ES-I3 (cell line): Measurements from ENCODE around the gene TCL1B.

ENCODE experiments used
- H3K36me3 ChIP-seq: 2 replicates; pipeline ENCODE4 v1.6.1; 2013; ENCODE audit warnings: mild to moderate bottlenecking, low read length, control low read depth, moderate library complexity; ENCODE audit not compliant: insufficient read depth
- H3K4me1 ChIP-seq: 2 replicates; pipeline ENCODE4 v1.6.1; 2013; ENCODE audit warnings: mild to moderate bottlenecking, control low read depth, low read length; ENCODE audit not compliant: insufficient read depth
- H3K9ac ChIP-seq: 2 replicates; pipeline ENCODE4 v1.6.1; 2013; ENCODE audit warnings: low read depth, mild to moderate bottlenecking, low read length, moderate library complexity
- H3K9me3 ChIP-seq: 2 replicates; pipeline ENCODE4 v1.6.1; 2013; ENCODE audit warnings: mild to moderate bottlenecking, low read length, moderate library complexity; ENCODE audit not compliant: control insufficient read depth, insufficient read depth

The TCL1B gene

DNA sequence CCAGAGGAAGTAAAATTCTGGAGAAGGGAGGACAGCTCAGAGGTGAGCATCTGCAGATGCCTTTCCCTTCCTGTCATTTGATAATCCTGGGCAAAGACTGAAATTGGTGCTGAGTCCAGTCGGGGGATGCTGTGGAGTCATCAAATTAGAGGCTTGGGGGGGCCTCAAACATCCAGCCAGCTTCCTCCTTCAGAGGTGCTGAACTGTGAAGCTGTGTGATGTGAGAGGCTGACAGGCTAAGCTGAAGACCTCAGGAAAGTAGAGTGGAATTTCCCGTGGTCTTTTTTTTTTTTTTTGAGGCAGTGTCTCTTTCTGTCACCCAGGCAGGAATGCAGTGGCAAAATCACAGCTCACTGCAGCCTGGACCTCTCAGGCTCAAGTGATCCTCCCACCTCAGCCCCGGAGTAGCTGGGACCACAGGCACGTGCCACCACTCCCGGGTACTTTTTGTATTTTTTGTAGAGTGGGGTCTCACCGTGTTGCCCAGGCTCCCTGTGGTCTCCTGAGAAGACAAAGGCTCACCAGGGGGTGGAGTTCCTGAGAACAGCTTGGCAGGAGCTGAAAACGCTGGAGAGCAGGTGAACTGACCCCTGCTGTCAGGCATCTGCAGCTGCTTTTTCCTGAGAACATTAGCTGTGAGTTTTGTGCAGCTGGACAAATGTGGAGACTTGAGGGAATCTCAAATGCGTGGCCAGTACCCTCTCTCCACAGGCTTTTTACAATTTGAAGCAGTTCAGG lies 6.1 kb upstream of the TCL1B start:
- H3K4me1 ChIP-seq: peaks cover 9% of the 10 kb centered on the region; the same call in 1 of the 2 replicates
- H3K9ac ChIP-seq: no peak overlapping the region
- no peaks in the 10 kb centered on the region for H3K36me3 ChIP-seq
- peaks cover 7% of the 10 kb centered on the region; the same call in 1 of the 2 replicates for H3K9me3 ChIP-seq

DNA sequence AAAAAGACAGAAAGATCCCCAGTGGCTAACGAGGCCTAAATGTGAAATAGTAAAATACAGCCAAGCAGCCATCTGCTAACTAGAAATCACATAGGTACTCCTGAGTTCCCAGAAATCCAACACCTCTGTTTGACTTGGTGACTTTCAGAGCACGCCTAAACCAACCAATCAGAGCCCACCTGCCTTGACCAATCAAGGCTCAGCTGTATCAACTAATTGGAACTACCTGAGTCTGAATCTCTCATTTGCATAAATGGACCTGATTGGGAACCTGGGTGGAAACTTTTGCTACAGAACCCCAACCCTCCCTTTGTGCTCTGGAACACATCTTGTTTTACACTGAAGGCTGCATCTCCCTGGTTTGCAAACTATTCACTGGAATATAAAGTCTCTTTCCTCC lies 5.1 kb upstream of the TCL1B start:
- Histone ChIP-seq H3K9me3 (peaks cover 6% of the 10 kb centered on the region; the same call in 1 of the 2 replicates), H3K9ac (no peak overlapping the region), H3K36me3 (no peaks in the 10 kb centered on the region), H3K4me1 (peaks cover 9% of the 10 kb centered on the region; the same call in 1 of the 2 replicates)

DNA sequence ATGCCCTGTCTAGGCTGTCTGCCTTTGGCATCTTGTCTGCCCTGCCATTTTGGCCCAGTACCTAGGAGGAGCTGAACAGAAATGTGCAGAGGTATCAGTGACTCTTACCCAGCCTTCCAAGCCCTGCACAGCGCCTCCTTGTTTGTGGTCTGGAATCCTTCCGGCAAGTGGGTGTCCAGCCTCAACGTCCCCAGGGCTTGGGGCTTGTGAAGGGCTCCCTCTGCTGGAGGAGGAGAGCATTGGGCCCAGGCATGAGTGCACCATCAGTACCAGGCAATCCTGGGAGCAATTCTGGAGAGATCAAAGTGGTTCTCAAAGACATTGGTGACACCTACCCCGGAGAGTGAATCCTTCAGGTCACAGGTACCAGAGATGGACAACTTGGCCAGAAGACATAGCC lies 2.4 kb upstream of the TCL1B start:
- Histone ChIP-seq H3K9me3 (no peaks in the 10 kb centered on the region; the same call in 1 of the 2 replicates), H3K4me1 (peaks cover 19% of the 10 kb centered on the region), H3K36me3 (no peaks in the 10 kb centered on the region), H3K9ac (no peak overlapping the region)

DNA sequence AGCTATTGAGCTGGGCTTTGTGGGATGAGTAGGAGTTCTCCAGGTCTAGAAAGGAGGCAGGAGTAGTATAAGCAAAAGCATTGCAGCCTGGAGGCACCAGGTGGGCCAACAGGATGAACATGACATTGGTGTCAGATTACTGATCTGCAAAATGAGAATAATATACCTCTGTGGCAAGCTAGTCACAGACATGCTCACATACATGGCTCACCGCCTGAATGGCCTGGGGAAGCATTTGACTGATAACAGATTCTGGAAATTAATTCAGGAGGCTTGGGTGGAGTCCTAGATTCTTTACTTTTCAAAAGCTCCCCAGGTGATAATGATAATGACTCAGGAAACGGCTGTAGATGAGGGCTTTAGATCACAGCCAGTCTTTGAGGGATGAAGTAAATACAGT lies 709 bp downstream of the TCL1B start:
- peaks cover 10% of the 10 kb centered on the region for H3K4me1 ChIP-seq
- peak overlapping the region; percentile 21; the same call in 1 of the 2 replicates for H3K9ac ChIP-seq
- H3K36me3 ChIP-seq: no peaks in the 10 kb centered on the region
- H3K9me3 ChIP-seq: no peaks in the 10 kb centered on the region; the same call in 1 of the 2 replicates

DNA sequence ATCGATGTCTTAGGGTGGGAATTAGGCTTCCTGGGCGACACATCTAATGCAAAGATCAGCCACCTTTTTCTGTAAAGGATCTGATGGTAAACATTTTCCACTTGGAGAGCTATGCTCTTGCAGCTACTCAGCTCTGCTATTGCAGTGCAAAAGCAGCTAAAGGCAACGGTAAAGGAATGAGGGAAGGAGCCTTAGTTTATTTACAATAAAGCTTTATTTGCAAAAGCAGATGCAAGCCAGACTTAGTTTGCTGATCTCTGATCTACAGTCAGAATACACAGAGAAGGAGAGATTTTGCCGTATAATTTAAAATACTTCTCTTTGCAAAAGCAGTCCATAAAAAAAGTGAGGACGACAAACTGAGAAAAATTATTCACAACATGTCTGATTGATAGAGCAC lies 3.2 kb downstream of the TCL1B start:
- Histone ChIP-seq H3K9me3 (no peaks in the 10 kb centered on the region; the same call in 1 of the 2 replicates), H3K4me1 (peaks cover 18% of the 10 kb centered on the region), H3K9ac (no peak overlapping the region), H3K36me3 (no peaks in the 10 kb centered on the region)

DNA sequence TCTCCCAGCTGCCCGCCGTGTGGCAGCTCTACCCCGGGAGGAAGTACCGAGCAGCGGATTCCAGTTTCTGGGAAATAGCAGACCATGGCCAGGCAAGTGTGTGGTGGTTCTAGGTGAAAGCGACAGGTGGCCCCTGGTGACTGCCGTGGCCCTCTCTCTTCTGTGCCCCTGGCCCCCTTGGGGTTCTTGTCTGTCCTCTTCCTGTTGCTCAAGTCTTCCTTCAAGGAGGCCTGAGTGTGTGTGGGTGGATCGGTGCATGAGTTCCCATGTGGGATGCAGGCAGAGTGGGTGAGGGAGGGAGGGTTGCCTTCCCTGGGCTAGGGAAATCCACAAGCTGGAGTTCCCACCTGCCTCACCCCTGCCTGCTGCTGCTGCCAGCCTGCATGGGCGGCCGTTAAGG lies 4.6 kb downstream of the TCL1B start:
- Histone ChIP-seq H3K9ac (no peak overlapping the region), H3K9me3 (no peaks in the 10 kb centered on the region), H3K4me1 (peaks cover 18% of the 10 kb centered on the region), H3K36me3 (no peaks in the 10 kb centered on the region)

DNA sequence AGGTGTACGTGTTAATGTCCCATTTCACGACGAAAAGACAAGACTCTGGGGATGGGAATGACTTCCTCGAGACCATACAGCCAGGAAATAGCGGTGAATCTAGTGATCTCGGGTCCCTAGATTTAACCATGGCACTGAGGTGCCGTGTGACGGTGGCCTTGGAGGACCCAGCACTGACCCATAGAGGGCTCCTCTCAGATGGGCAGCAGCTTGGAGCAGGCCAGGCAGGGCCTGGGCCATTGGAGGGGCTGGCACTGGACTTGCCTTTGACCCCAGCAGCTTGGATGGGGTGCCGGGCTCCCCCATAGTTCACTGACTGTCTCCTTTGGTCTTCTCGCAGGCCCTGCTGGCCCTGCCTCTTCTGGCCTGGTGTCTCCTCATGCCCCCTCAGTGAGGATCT lies 5.4 kb downstream of the TCL1B start:
- H3K4me1 ChIP-seq: peaks cover 15% of the 10 kb centered on the region
- no peaks in the 10 kb centered on the region for H3K9me3 ChIP-seq
- no peaks in the 10 kb centered on the region for H3K36me3 ChIP-seq
- no peak overlapping the region for H3K9ac ChIP-seq

DNA sequence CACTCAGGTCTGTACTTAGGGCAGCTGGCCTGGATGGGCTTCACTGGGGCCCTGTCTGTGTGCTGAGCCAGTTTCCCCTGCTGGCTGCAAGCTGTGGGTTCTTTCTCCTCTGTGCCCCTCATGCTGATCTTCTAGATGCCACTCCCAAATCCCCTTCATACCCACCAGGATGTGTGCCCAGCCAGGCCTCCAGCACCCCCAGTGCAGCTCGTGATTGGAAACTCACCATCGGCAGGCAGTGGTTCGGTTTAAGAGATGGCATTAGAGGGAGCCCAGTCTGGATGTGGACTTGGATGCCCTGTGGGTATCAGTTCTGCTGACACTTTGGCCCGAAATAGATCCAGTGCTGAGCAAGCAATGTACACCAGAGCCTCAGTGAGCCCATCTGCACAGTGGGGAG lies 5.9 kb downstream of the TCL1B start:
- no peak overlapping the region for H3K9ac ChIP-seq
- peaks cover 10% of the 10 kb centered on the region for H3K4me1 ChIP-seq
- H3K9me3 ChIP-seq: no peaks in the 10 kb centered on the region
- no peaks in the 10 kb centered on the region for H3K36me3 ChIP-seq

DNA sequence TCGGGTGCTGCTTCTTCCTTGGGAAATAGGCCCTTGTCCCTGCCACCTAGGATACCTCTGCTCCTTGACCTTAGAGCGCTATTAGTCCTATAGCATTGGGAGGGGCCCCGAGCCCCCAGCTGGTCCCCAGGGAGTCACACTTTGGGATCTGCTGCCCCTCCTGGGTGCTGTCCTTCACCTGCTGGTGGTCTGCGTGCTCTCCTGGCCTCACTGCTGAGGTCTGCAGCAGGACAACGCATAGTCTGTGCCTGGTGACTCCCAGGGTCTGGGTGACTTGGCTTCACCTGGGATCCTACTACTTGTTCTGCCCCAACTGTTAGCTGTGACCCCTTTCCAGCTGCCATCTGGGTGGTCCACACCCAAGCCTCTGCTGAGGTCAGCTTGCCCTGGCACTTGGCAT lies 8.8 kb downstream of the TCL1B start:
- Histone ChIP-seq H3K9ac (no peak overlapping the region), H3K36me3 (no peaks in the 10 kb centered on the region), H3K4me1 (peaks cover 25% of the 10 kb centered on the region), H3K9me3 (no peaks in the 10 kb centered on the region)

DNA sequence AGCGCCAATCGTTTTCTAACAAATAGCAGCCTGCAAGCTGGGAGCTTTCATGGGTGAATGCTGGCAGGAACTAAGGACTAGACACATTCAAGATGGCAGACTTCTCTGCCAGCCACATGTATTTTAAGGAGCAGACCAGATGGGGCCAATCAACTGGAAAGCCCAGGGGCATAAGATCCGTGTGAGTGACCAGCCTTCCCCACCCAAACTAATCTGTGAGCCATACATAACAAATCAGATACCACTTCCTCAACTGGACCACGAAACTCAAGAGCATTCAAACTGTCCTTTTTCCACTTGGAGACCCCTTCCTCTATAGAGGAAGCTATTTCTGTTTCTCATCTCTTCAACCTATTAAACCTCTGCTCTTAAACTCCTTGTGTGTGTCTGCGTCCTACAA lies 9.7 kb downstream of the TCL1B start:
- H3K9ac ChIP-seq: no peak overlapping the region

DNA sequence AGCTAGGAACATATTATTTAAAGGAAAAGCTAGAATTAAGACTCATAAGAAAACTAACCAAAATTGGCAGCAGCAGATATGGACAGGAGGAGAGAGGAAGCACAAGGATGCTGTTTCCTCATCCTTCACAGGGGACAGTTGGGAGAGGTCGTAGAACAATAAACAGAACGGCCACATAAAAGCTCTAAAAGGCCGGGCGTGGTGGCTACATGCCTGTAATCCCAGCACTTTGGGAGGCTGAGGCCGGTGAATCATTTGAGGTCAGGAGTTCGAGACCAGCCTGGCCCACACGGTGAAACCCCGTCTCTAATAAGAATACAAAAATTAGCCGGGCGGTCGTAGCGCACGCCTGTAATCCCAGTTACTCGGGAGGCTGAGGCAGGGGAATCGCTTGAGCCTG lies 10.5 kb downstream of the TCL1B start:
- H3K9me3 ChIP-seq: no peaks in the 10 kb centered on the region
- no peak overlapping the region for H3K9ac ChIP-seq
- H3K36me3 ChIP-seq: no peaks in the 10 kb centered on the region
- H3K4me1 ChIP-seq: peaks cover 29% of the 10 kb centered on the region

More for the DNA sequence above, 9.7 kb downstream of the TCL1B start:
- H3K4me1 ChIP-seq: peaks cover 29% of the 10 kb centered on the region
- no peaks in the 10 kb centered on the region for H3K9me3 ChIP-seq
- no peaks in the 10 kb centered on the region for H3K36me3 ChIP-seq

DNA sequence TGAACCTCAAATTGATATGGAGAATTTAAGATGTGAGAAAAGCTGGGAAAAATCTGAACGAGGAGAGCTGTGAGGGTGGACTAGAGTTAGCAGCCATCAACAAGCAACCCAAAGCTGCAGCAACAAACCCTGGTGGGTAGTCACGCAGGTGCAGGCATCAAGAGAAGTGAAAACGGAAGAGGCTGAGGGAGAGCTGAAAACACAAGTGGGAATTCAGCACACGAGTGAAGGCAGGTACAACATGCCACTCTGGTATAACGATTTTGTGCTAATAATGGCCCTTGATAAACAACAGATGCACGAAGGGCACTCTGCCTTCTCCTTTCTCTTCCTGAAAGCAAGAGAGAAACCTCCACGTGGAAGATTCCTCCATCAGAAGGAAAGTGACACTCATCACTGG lies 11.5 kb downstream of the TCL1B start:
- Histone ChIP-seq H3K9me3 (no peaks in the 10 kb centered on the region), H3K4me1 (peaks cover 27% of the 10 kb centered on the region), H3K36me3 (no peaks in the 10 kb centered on the region), H3K9ac (no peak overlapping the region)

DNA sequence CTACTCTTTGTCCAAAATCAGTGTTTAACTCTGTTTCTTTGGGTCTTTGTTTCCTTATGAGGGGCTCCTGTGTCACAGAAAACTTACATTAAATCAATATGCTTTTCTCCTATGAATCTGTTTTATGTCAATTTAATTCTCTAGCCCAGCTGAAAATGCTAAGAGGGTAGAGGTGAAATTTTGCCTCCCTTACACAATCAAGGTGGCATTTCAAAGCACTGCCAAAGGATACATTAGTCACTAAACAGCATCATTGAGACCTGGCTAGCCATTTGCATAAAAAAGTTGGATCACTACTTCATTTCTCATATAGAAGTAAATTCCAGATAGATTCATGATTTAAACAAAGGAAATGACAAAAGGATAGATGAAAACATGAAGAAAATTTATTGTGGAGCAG lies 12.1 kb downstream of the TCL1B start:
- no peak overlapping the region for H3K9ac ChIP-seq
- H3K9me3 ChIP-seq: no peaks in the 10 kb centered on the region
- no peaks in the 10 kb centered on the region for H3K36me3 ChIP-seq
- peaks cover 22% of the 10 kb centered on the region for H3K4me1 ChIP-seq

DNA sequence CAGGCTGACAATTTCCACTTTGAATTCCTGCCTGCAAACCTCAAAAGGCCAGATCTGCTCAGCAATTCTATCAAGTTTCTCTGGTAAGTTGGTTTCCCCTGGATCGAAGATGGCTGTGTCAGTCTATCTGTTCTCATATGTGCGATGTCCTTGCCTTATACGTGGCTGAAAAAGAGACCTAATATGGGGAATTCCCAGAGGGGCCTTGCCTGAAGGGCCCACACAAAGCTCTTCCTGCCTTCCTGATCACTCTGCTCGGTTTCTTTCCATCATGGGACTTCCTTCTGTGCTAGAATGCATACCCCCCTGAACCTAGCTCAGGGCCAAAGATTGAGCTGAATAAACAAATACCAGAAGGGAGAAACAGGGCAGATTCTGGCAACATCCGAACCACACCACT lies 13.2 kb downstream of the TCL1B start:
- Histone ChIP-seq H3K36me3 (no peaks in the 10 kb centered on the region), H3K9ac (no peak overlapping the region), H3K9me3 (no peaks in the 10 kb centered on the region), H3K4me1 (peaks cover 21% of the 10 kb centered on the region)

DNA sequence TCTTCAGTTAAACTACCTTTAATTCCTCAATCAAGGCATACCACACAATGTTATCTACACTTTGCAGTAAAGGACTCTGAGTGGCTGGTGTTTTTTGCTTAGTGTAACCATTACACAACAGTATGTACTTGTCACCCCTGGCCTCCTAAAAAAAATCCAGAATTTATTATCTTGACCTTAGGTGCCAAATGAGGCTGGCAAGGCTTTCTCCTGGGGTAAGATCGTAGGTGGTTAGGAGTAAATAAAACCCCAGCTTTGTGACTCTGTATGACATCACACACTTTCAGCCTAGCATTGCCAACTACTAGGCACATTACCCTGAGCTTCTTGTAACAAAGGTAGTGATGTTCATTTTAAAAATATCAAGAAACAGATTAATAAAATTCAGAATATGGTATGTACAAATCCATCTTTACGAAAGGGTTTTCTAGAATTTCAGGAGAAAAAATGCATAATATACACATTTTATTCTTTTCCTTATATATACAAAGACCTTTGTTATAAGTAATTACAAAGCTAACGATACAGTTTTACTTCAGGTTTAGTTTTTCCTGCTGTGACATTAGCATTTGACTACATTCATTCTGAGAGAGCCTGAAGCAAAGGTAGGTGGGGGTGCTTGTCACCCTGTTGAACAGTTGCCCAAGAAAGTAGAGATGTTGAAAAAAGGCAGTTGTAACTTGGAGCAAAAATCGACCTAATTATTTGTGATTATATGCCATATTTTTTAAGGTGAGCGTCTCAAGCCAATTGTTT lies 14.2 kb downstream of the TCL1B start:
- no peak overlapping the region for H3K9ac ChIP-seq
- no peaks in the 10 kb centered on the region for H3K9me3 ChIP-seq
- H3K4me1 ChIP-seq: peaks cover 21% of the 10 kb centered on the region
- H3K36me3 ChIP-seq: no peaks in the 10 kb centered on the region
